ENCODE results near the gene CEACAM1.

- TF ChIP-seq CTCF (conservative IDR thresholded peaks at IDR 0.05; ENCODE audit: low read length), result no peak
- no peak for TF ChIP-seq EZH2phosphoT487 (IDR thresholded peaks at IDR 0.05; ENCODE audit: borderline replicate concordance)
Measured at GRCh38 chr19:42478765-42479311, 49.4 kb downstream of the CEACAM1 start.
